HepG2 (cell line): ENCODE results near the gene FBXO41. TPM values are rescaled to one million over a fixed set of nuclear protein-coding genes. Genes with fewer than 3 reads are reported as not detected.

Experiments used
- DMTF1 ChIP-seq: sonication (generic); formaldehyde crosslinking; IDR thresholded peaks from 2 replicates; pipeline ENCODE4 v1.4.0; 2020; ENCODE audit warnings: mild to moderate bottlenecking, missing genetic modification reagents
- FOXP1 ChIP-seq, 2 experiments: fragments of 450-650 bp in 1 of 2; IDR thresholded peaks; 2 replicates each; pipeline ENCODE4 v1.6.1; 2017 to 2018; ENCODE audit warnings: antibody characterized with exemption in 1 of 2
- MLLT10 ChIP-seq: sonication (generic); formaldehyde crosslinking; IDR thresholded peaks from 2 replicates; pipeline ENCODE4 v1.4.0; 2020; ENCODE audit warnings: missing genetic modification reagents
- NR2C2 ChIP-seq: sonication (generic); formaldehyde crosslinking; IDR thresholded peaks from 2 replicates; pipeline ENCODE4 v1.4.0; 2020; ENCODE audit warnings: missing genetic modification reagents, mild to moderate bottlenecking, moderate library complexity, borderline replicate concordance
- ZNF205 ChIP-seq: IDR thresholded peaks from 2 replicates; pipeline ENCODE4 v1.6.1; 2018; ENCODE audit warnings: missing biosample characterization, missing genetic modification reagents
- ZNF552 ChIP-seq: sonication (generic); formaldehyde crosslinking; IDR thresholded peaks from 2 replicates; pipeline ENCODE4 v1.9.0; 2022; ENCODE audit warnings: missing genetic modification reagents, mild to moderate bottlenecking, borderline replicate concordance
- ZNF83 ChIP-seq: sonication (generic); formaldehyde crosslinking; IDR thresholded peaks from 2 replicates; pipeline ENCODE4 v1.4.0; 2020; ENCODE audit warnings: missing genetic modification reagents, mild to moderate bottlenecking, borderline replicate concordance
- polyA plus RNA-seq, 8 experiments: library from polyadenylated mRNA; depleted of rRNA in 3 of 8; stranded (reverse) in 7 of 8; unstranded in 1 of 8; fragments of >200 nt; fragmentation: Illumina TruSeq in 4 of 8; extraction: Trizol in 4 of 8; gene quantifications; 2 replicates each; pipeline versions ENCODE4 v1.2.1 to v1.2.3, GENCODE V29; 2011 to 2016; ENCODE audit warnings: low read depth in 4 of 8, missing spikeins in 1 of 8, mixed read lengths in 1 of 8; ENCODE audit not compliant: insufficient read depth in 1 of 8
- total RNA-seq, 5 experiments: library from RNA; depleted of rRNA; stranded (reverse); fragments of >200 nt; fragmentation: Illumina TruSeq; extraction: Trizol; gene quantifications; 2 replicates each; pipeline ENCODE4 v1.2.3, GENCODE V29; 2016; ENCODE audit warnings: low read depth in 1 of 5
- TF ChIP-seq, protein P1 (sequence below): sonication (generic); formaldehyde crosslinking; IDR thresholded peaks from 2 replicates; pipeline ENCODE4 v1.4.0; 2020; ENCODE audit warnings: missing genetic modification reagents, borderline replicate concordance
- TF ChIP-seq, protein P2 (sequence below): sonication (generic); formaldehyde crosslinking; IDR thresholded peaks from 2 replicates; pipeline ENCODE4 v1.5.0; 2020; ENCODE audit warnings: mild to moderate bottlenecking, missing genetic modification reagents
- TF ChIP-seq, protein P3 (sequence below): sonication (generic); formaldehyde crosslinking; IDR thresholded peaks from 2 replicates; pipeline ENCODE4 v1.4.0; 2020; ENCODE audit warnings: missing genetic modification reagents
- TF ChIP-seq, protein P4 (sequence below): sonication (generic); formaldehyde crosslinking; IDR thresholded peaks from 2 replicates; pipeline ENCODE4; 2020; ENCODE audit warnings: missing genetic modification reagents, mild to moderate bottlenecking, borderline replicate concordance

FBXO41 gene
- total and polyA plus RNA-seq, 2 of the 13 experiments (the other 11 are each of a cell fraction or from before 2014, with no cell fraction given) = 4.2 to 10.3 TPM

DNA sequence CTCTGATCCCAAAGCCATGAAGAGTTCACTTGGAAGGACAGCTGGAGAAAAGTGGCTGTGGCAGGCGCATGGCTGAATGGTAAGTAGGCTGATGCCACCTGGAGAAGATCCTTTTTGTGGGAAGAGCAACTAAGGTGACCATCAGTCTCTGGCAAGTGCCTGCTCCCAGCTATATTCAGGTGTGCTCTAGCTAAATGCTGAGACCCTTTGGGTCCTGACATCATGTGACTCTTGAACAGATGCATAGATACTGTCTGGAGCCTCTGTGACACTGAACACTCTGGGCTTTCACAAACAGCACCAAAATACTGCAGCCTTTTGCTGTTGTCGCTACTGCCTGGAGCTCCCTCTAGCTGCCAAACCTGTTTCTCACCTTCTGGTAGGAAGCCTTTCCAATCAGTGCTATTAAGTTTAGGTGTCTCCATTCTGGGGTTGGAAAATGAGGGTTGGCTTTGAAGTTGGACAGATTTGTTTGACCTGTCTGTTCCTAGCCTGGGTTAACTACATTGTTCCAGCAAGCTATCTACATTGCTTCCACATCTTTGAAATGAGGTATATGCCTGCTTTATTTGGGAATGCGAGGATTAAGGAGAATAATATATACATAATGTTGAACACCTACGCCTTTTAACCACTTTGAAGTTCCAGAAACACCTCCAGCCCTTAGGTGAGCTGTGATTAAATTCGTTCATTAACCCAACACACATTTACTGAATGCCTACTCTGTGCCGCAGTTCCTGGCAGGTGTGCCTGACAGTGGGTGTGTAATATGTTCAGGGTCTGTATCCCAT is 6.0 kb upstream of the FBXO41 start (continued):
- TF ChIP-seq, protein P1, sequence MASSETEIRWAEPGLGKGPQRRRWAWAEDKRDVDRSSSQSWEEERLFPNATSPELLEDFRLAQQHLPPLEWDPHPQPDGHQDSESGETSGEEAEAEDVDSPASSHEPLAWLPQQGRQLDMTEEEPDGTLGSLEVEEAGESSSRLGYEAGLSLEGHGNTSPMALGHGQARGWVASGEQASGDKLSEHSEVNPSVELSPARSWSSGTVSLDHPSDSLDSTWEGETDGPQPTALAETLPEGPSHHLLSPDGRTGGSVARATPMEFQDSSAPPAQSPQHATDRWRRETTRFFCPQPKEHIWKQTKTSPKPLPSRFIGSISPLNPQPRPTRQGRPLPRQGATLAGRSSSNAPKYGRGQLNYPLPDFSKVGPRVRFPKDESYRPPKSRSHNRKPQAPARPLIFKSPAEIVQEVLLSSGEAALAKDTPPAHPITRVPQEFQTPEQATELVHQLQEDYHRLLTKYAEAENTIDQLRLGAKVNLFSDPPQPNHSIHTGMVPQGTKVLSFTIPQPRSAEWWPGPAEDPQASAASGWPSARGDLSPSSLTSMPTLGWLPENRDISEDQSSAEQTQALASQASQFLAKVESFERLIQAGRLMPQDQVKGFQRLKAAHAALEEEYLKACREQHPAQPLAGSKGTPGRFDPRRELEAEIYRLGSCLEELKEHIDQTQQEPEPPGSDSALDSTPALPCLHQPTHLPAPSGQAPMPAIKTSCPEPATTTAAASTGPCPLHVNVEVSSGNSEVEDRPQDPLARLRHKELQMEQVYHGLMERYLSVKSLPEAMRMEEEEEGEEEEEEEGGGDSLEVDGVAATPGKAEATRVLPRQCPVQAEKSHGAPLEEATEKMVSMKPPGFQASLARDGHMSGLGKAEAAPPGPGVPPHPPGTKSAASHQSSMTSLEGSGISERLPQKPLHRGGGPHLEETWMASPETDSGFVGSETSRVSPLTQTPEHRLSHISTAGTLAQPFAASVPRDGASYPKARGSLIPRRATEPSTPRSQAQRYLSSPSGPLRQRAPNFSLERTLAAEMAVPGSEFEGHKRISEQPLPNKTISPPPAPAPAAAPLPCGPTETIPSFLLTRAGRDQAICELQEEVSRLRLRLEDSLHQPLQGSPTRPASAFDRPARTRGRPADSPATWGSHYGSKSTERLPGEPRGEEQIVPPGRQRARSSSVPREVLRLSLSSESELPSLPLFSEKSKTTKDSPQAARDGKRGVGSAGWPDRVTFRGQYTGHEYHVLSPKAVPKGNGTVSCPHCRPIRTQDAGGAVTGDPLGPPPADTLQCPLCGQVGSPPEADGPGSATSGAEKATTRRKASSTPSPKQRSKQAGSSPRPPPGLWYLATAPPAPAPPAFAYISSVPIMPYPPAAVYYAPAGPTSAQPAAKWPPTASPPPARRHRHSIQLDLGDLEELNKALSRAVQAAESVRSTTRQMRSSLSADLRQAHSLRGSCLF (CRISPR knock-in tag) = no peak
- no peak for TF ChIP-seq ZNF552 (CRISPR knock-in tag)
- TF ChIP-seq, protein P2, sequence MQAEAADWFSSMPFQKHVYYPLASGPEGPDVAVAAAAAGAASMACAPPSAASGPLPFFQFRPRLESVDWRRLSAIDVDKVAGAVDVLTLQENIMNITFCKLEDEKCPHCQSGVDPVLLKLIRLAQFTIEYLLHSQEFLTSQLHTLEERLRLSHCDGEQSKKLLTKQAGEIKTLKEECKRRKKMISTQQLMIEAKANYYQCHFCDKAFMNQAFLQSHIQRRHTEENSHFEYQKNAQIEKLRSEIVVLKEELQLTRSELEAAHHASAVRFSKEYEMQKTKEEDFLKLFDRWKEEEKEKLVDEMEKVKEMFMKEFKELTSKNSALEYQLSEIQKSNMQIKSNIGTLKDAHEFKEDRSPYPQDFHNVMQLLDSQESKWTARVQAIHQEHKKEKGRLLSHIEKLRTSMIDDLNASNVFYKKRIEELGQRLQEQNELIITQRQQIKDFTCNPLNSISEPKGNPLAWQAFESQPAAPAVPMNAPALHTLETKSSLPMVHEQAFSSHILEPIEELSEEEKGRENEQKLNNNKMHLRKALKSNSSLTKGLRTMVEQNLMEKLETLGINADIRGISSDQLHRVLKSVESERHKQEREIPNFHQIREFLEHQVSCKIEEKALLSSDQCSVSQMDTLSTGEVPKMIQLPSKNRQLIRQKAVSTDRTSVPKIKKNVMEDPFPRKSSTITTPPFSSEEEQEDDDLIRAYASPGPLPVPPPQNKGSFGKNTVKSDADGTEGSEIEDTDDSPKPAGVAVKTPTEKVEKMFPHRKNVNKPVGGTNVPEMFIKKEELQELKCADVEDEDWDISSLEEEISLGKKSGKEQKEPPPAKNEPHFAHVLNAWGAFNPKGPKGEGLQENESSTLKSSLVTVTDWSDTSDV = no peak
- no peak for TF ChIP-seq MLLT10 (CRISPR knock-in tag)
- no peak for TF ChIP-seq FOXP1 (IDR thresholded peaks at IDR 0.05)
- no peak for TF ChIP-seq FOXP1 (CRISPR knock-in tag; IDR thresholded peaks at IDR 0.05)
- TF ChIP-seq, protein P3, sequence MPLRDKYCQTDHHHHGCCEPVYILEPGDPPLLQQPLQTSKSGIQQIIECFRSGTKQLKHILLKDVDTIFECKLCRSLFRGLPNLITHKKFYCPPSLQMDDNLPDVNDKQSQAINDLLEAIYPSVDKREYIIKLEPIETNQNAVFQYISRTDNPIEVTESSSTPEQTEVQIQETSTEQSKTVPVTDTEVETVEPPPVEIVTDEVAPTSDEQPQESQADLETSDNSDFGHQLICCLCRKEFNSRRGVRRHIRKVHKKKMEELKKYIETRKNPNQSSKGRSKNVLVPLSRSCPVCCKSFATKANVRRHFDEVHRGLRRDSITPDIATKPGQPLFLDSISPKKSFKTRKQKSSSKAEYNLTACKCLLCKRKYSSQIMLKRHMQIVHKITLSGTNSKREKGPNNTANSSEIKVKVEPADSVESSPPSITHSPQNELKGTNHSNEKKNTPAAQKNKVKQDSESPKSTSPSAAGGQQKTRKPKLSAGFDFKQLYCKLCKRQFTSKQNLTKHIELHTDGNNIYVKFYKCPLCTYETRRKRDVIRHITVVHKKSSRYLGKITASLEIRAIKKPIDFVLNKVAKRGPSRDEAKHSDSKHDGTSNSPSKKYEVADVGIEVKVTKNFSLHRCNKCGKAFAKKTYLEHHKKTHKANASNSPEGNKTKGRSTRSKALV (CRISPR knock-in tag) = peak; percentile 43; the same call in 1 of the 2 replicates
- TF ChIP-seq ZNF205 (CRISPR knock-in tag) = 0 out of 2 replicates have a peak, but pooled peaks have one; percentile 18
- no peak for TF ChIP-seq DMTF1 (CRISPR knock-in tag)
- TF ChIP-seq ZNF83 (CRISPR knock-in tag) = no peak
- TF ChIP-seq, protein P4, sequence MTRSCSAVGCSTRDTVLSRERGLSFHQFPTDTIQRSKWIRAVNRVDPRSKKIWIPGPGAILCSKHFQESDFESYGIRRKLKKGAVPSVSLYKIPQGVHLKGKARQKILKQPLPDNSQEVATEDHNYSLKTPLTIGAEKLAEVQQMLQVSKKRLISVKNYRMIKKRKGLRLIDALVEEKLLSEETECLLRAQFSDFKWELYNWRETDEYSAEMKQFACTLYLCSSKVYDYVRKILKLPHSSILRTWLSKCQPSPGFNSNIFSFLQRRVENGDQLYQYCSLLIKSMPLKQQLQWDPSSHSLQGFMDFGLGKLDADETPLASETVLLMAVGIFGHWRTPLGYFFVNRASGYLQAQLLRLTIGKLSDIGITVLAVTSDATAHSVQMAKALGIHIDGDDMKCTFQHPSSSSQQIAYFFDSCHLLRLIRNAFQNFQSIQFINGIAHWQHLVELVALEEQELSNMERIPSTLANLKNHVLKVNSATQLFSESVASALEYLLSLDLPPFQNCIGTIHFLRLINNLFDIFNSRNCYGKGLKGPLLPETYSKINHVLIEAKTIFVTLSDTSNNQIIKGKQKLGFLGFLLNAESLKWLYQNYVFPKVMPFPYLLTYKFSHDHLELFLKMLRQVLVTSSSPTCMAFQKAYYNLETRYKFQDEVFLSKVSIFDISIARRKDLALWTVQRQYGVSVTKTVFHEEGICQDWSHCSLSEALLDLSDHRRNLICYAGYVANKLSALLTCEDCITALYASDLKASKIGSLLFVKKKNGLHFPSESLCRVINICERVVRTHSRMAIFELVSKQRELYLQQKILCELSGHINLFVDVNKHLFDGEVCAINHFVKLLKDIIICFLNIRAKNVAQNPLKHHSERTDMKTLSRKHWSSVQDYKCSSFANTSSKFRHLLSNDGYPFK = no peak
- no peak for TF ChIP-seq NR2C2 (CRISPR knock-in tag)
